Stomach (tissue), 9 donors: ENCODE data around the gene IGSF21. TPM values are rescaled to one million over a fixed set of nuclear protein-coding genes. Genes with fewer than 3 reads are reported as not detected.

Source experiments
- DNase-seq, 2 donors: peaks; one replicate each; pipeline versions ENCODE4 v3.0.0 to v3.0.0-alpha.2; 2013 to 2019
- H3K27ac ChIP-seq, 5 donors: fragments of 200-600 bp in 4 of 5; sonication (generic) in 4 of 5; one replicate each; pipeline ENCODE4 v1.5.1; 2013 to 2019; ENCODE audit warnings: mild to moderate bottlenecking in 1 of 5, moderate library complexity in 1 of 5
- H3K27me3 ChIP-seq, 3 donors: fragments of 200-600 bp; sonication (generic); one replicate each; pipeline ENCODE4 v1.5.1; 2017 to 2019; ENCODE audit warnings: mixed run types in 1 of 3
- H3K36me3 ChIP-seq, 4 donors: fragments of 200-600 bp; sonication (generic); 1 replicate in 3 of 4; 2 replicates in 1 of 4; pipeline ENCODE4 v1.5.1; 2016 to 2019
- H3K4me1 ChIP-seq, 4 donors: fragments of 200-600 bp; sonication (generic); one replicate each; pipeline ENCODE4 v1.5.1; 2016 to 2019
- H3K4me3 ChIP-seq, 4 donors: fragments of 200-600 bp; sonication (generic) in 3 of 4; one replicate each; pipeline ENCODE4 v1.5.1; 2016 to 2019; ENCODE audit warnings: mild to moderate bottlenecking in 1 of 4
- H3K9me3 ChIP-seq, 4 donors: fragments of 200-600 bp; sonication (generic); one replicate each; pipeline ENCODE4 v1.5.1; 2016 to 2019
- CTCF ChIP-seq, 7 experiments: fragments of 450-650 bp in 4 of 7; fragments of 200-600 bp in 3 of 7; sonication (generic) in 3 of 7; IDR thresholded peaks; one replicate each; pipeline ENCODE4 v1.5.1; 2016 to 2019; ENCODE audit warnings: antibody characterized with exemption in 7 of 7, control low read depth in 2 of 7, mild to moderate bottlenecking in 1 of 7
- EP300 ChIP-seq: sonication (generic); formaldehyde crosslinking; IDR thresholded peaks from one replicate; pipeline ENCODE4 v1.6.1; 2017; ENCODE audit warnings: antibody characterized with exemption
- POLR2A ChIP-seq, 4 donors: fragments of 450-650 bp; IDR thresholded peaks; one replicate each; pipeline ENCODE4 v1.6.1; 2016; ENCODE audit warnings: antibody characterized with exemption in 4 of 4, control low read depth in 2 of 4, mild to moderate bottlenecking in 1 of 4, moderate library complexity in 1 of 4
- POLR2AphosphoS5 ChIP-seq, 3 donors: sonication (generic); formaldehyde crosslinking; IDR thresholded peaks; one replicate each; pipeline ENCODE4 v1.6.1; 2016; ENCODE audit warnings: antibody characterized with exemption in 3 of 3
- WGBS, 5 donors: extraction: QIAGEN DNeasy Blood & Tissue Kit in 3 of 5; methylation state at CpG; one replicate each; pipeline versions ENCODE4 v1.1.5 to v1.1.7; 2013 to 2018; 5-methylcytosine and 5-hydroxymethylcytosine counted together
- intact Hi-C: fragments of 100-400 bp; cut with DNase I; formaldehyde crosslinking; loops from one replicate; pipeline ENCODE4 v1.15.1; 2023; ENCODE audit warnings: low total_unique reads
- polyA plus RNA-seq, 3 donors: library from polyadenylated mRNA; stranded (reverse); fragments of 200-250 nt; gene quantifications; one replicate each; pipeline ENCODE4 v1.2.3, GENCODE V29; 2013
- total RNA-seq, 5 donors: library from RNA; depleted of rRNA; stranded (reverse); fragments of >200 nt; gene quantifications; one replicate each; pipeline versions ENCODE4 v1.1.0 to v1.2.3, GENCODE V29; 2014 to 2016
- donor health status: healthy with polysubstance abuse.
- donor health status: Bipolar disorder and iron deficiency.
- donor health status: healthy.

Gene IGSF21
- total and polyA plus RNA-seq, 8 donors = 0.25 to 2.0 (median 1.1) TPM; not detected in 3

DNA sequence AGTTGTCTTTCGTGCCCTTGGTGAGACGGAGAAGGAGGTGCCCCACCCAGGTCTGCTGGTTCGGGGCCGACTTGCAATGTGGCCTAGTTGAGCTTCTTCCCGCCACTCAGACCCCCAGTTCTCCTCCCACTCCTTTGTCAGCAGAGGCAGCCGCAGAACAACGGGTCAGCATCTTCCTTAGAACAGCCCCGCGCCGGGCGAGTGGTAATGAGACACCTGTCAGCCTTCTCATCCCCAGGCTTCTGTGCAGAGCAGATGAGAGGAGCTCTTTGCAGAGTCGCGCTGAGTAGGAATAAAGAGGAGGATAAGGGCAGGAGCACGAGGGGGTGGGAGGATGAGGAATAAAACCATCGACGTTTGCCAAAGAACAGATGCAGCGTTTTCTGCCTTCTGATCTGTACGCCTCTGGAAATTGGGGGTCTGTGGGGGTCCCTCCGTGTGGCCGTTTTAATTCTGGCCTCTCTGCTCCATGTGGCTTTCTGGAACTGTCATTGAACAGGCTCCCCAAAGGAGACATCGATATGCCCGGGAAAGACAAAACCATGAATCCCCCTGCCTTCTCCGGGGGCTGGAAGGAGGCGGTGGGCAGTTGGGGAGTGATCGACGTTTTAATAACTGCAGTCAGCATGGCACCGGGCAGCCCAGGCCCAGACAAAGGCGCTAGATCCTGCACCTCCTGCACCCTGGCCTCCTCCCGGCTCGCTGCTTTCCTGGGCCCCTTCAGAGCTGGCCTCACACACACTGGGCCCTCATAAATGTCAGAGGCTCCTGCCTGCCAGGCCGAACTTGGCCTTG lies 27.5 kb upstream of the IGSF21 start:
- H3K4me3 ChIP-seq = no peak overlapping the region
- H3K27me3 ChIP-seq = peaks cover 0 to 57% (median 0%) of the 10 kb centered on the region in 3 donors
- WGBS, 5 donors = 74 to 77% (median 75%) methylated on average over 31 of the region's 31 CpGs
- no peaks in the 10 kb centered on the region for H3K9me3 ChIP-seq
- no peaks in the 10 kb centered on the region for H3K36me3 ChIP-seq
- H3K4me1 ChIP-seq = no peaks in the 10 kb centered on the region
- TF ChIP-seq POLR2A (IDR thresholded peaks at IDR 0.05) (no peak), CTCF (IDR thresholded peaks at IDR 0.05) (no peak)
- no peak for DNase-seq
- no peak overlapping the region for H3K27ac ChIP-seq
- intact Hi-C loops = no loop called here

- intact Hi-C loops = no loop called here
- no peaks in the 10 kb centered on the region for H3K9me3 ChIP-seq
- 61 to 75% (median 66%) methylated on average over 5 of the region's 5 CpGs for WGBS, 5 donors
Measured at GRCh38 chr1:18085387-18086074, 22.1 kb upstream of the IGSF21 start.

GRCh38 chr1:18088077-18088594 lies 19.5 kb upstream of the IGSF21 start:
- H3K27ac ChIP-seq = no peak overlapping the region
- DNase-seq = no peak
- peaks cover 0 to 63% (median 19%) of the 10 kb centered on the region in 3 donors for H3K27me3 ChIP-seq
- 17 to 26% (median 23%) methylated on average over 10 of the region's 10 CpGs for WGBS, 5 donors
- intact Hi-C loops = no loop called here
- H3K4me3 ChIP-seq = no peak overlapping the region
- TF ChIP-seq POLR2AphosphoS5 (IDR thresholded peaks at IDR 0.05) = no peak
- TF ChIP-seq EP300 = no peak
- TF ChIP-seq CTCF (IDR thresholded peaks at IDR 0.05) = no peak
- no peak for TF ChIP-seq POLR2A (IDR thresholded peaks at IDR 0.05)
- H3K36me3 ChIP-seq = no peaks in the 10 kb centered on the region
- H3K4me1 ChIP-seq = no peaks in the 10 kb centered on the region
- no peaks in the 10 kb centered on the region for H3K9me3 ChIP-seq

More at GRCh38 chr1:18085387-18086074, 22.1 kb upstream of the IGSF21 start:
- Histone ChIP-seq H3K27ac (no peak overlapping the region), H3K27me3 (peaks cover 0 to 59% (median 14%) of the 10 kb centered on the region in 3 donors), H3K36me3 (no peaks in the 10 kb centered on the region), H3K4me1 (no peaks in the 10 kb centered on the region), H3K4me3 (no peak overlapping the region)
- no peak for DNase-seq
- TF ChIP-seq POLR2A (IDR thresholded peaks at IDR 0.05) (no peak), EP300 (no peak)

- no peak for TF ChIP-seq POLR2A (IDR thresholded peaks at IDR 0.05)
- no peak for TF ChIP-seq POLR2AphosphoS5 (IDR thresholded peaks at IDR 0.05)
- TF ChIP-seq EP300 = no peak
- no peak for TF ChIP-seq CTCF (IDR thresholded peaks at IDR 0.05)
- H3K4me3 ChIP-seq = no peak overlapping the region
- H3K27ac ChIP-seq = no peak overlapping the region
- intact Hi-C loops = no loop called here
- no peaks in the 10 kb centered on the region for H3K4me1 ChIP-seq
- H3K9me3 ChIP-seq = no peaks in the 10 kb centered on the region
- H3K36me3 ChIP-seq = no peaks in the 10 kb centered on the region
- WGBS, 5 donors = 96 to 100% (median 100%) methylated on average over 1 of the region's 1 CpG
- no peak for DNase-seq
- H3K27me3 ChIP-seq = peaks cover 0 to 75% (median 22%) of the 10 kb centered on the region in 3 donors
Measured at GRCh38 chr1:18089488-18089887, 18.1 kb upstream of the IGSF21 start.
